ENCODE results near the gene ACD. TPM values are rescaled to one million over a fixed set of nuclear protein-coding genes. Genes with fewer than 3 reads are reported as not detected.

Gene ACD
- total and polyA plus RNA-seq, 9 of the 15 experiments (the other 6 are each of a cell fraction or from before 2014, with no cell fraction given) = 4.2 to 47.4 (median 19.2) TPM

- TF ChIP-seq U2AF2 (optimal IDR thresholded peaks at IDR 0.05; ENCODE audit: low read depth, low read length) (no peak), SMARCE1 (IDR thresholded peaks at IDR 0.05) (no peak), RFX7 (CRISPR knock-in tag; IDR thresholded peaks at IDR 0.05) (no peak), MAFF (IDR thresholded peaks at IDR 0.05; ENCODE audit: low read length) (no peak), ZBTB7A (IDR thresholded peaks at IDR 0.05; ENCODE audit: borderline replicate concordance, control insufficient read depth, low read depth, low read length) (no peak), TAF15 (IDR thresholded peaks at IDR 0.05; ENCODE audit: low read depth, low read length) (no peak), CHD2 (IDR thresholded peaks at IDR 0.05; ENCODE audit: low read depth, low read length) (no peak), GTF3C2 (IDR thresholded peaks at IDR 0.05; ENCODE audit: borderline replicate concordance, extremely low read depth, insufficient read length) (no peak), RBM17 (IDR thresholded peaks at IDR 0.05; ENCODE audit: borderline replicate concordance, low read depth, low read length) (no peak), ZNF766 (CRISPR knock-in tag; conservative IDR thresholded peaks at IDR 0.05) (no peak), BRD9 (IDR thresholded peaks at IDR 0.05; ENCODE audit: low read depth, partially characterized antibody) (no peak), NRF1 (conservative IDR thresholded peaks at IDR 0.05 in 1 of 2, IDR thresholded peaks at IDR 0.05 in 1 of 2) (peak; percentile 99), PATZ1 (CRISPR knock-in tag; IDR thresholded peaks at IDR 0.05; ENCODE audit: borderline replicate concordance) (no peak), CREB3L1 (IDR thresholded peaks at IDR 0.05; ENCODE audit: borderline replicate concordance, low read depth) (peak; percentile 55; the same call in 1 of the 2 replicates), CBX8 (IDR thresholded peaks at IDR 0.05; ENCODE audit: borderline replicate concordance, extremely low read depth, low read depth, low read length, poor library complexity, severe bottlenecking) (no peak), ZNF197 (CRISPR knock-in tag; IDR thresholded peaks at IDR 0.05; ENCODE audit: low read depth) (no peak), HES1 (IDR thresholded peaks at IDR 0.05; ENCODE audit: low read depth) (no peak), ETS2 (tag; IDR thresholded peaks at IDR 0.05; ENCODE audit: borderline replicate concordance, poor library complexity, severe bottlenecking) (peak; percentile 2), POLR2AphosphoS5 (IDR thresholded peaks at IDR 0.05; ENCODE audit: control insufficient read depth, insufficient read depth, low read depth, low read length) (peak; percentile 54; the same call in 1 of the 2 replicates)
Observed at GRCh38 chr16:67659675-67660563, at the start of gene ACD (continued).

Measured in K562 (cell line).